Measurements from ENCODE around the gene PERM1. TPM values are rescaled to one million over a fixed set of nuclear protein-coding genes. Genes with fewer than 3 reads are reported as not detected.

Gene PERM1
- polyA plus RNA-seq, 4 donors: 0.23 to 0.43 (median 0.32) TPM; not detected in 1

DNA sequence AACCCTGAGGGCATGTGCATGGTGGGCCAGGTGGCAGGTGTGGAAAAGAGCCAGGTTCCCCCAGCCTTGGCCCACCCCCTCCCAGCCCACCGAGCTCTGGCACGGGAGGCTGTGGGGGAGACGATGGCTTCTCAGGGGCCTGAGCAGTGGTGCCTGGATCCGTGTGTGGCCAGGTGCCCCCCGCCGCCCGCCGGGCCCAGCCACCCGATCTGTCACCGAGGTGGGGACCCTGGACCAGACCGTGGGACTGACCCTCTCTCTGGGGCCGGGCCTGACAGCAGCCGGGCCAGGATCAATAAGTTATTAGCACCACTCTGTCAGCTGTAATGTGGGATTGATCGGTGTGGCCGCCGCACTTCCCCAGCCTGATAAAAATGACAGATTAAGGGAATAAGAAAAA, 44.4 kb downstream of the PERM1 start:
- no peak for DNase-seq (ENCODE audit: low read depth in 4 of 4, low spot score in 3 of 4)

DNA sequence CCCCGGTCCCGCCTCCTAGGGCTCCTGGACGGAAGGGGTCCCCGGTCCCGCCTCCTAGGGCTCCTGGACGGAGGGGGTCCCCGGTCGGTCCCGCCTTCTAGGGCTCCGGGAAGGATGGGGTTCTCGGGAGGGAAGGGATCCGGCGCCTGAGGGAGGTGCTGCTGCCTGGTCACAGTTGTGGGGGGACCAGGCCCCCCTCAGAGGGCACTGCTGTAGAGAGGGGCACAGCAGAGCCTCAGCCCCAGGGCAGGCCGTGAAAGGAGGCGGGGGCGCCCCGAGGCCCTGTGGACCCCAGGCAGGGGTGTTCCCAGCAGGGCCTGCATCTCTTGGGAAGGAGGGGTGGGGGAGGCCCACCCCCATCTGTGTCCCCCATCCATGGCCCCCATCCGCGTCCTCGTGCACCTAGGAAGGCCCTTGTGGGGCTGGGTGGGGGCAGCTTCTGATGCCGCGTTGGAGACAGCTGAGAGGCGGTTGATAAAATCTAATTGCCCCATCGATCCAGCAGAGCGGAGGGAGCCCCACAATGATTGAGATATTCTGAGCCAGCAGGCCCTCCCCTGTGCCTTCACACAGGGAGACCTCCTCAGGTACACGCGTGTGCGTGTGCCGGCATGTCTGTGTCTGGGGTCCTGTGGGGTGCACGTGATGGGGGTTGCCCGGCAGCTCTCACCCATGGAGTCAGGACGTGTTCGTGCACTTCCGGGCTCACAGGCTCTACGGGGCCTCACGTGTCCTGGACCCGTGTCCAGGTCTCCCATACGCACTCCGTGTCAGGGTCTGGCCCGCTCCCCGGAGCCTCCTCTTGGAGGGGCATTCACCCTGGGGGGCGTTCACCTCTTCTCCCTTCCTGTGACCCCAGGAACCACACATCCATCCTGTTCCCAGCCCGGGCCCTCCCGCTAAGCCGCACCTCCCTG, 45.3 kb downstream of the PERM1 start:
- no peak for DNase-seq (ENCODE audit: low read depth in 4 of 4, low spot score in 3 of 4)

DNA sequence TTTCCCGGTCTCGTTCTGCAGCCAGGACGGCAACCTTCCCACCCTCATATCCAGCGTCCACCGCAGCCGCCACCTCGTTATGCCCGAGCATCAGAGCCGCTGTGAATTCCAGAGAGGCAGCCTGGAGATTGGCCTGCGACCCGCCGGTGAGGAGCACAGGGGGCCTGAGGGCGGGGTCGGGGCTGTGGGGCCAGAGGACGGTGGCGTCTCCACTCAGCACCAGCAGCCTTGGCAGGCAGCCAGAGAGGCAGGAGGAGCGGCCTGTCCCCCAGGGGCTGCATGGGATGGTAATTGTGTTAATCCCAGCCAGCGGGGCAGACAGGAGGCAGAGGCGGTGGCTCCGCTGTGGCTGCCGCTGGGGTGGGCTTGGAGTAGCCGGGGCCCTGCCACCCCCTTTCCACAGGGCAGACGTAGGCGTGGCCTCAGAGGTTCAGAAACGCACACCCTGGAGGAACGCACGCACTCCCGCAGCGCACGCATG, 46.1 kb downstream of the PERM1 start:
- no peak for DNase-seq (ENCODE audit: low read depth in 4 of 4, low spot score in 3 of 4)

DNA sequence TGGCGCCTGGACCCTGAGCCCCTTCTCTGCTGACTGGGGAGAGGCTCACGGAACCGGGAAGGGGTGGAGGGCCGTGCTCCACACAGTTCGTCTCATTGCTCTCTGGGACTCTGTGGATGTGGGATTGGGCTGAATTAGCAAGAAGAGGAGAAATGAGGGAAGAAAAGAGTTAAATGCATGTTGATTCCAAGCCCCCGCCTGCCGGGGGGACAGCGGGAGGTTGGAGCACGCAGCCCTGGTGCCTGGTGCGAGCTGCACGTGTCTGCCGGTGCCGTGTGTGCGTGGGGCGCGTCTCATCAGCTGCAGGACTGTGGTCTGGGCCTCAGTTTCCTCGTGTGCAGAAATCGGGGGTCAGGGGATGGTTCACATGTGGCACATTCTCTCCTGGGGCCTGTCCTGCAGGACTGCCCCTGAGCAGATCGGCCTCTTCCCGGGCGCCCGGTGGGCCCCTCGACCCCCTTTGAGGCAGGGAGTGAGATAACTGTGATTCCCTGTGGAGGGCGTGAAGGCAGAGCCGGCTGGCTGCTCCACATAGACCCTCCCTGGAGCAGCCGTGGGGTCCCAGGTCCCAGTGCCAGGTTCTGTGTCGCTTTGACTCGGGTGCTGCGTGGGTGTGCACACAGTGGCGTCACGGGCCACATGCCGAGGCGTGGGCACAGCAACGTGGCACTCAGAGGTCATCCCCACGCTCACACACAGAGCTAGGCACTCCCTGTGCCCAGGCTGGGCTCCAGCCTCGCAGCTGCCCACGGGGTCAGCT, 46.7 kb downstream of the PERM1 start:
- no peak for DNase-seq (ENCODE audit: low read depth in 4 of 4, low spot score in 3 of 4)

DNA sequence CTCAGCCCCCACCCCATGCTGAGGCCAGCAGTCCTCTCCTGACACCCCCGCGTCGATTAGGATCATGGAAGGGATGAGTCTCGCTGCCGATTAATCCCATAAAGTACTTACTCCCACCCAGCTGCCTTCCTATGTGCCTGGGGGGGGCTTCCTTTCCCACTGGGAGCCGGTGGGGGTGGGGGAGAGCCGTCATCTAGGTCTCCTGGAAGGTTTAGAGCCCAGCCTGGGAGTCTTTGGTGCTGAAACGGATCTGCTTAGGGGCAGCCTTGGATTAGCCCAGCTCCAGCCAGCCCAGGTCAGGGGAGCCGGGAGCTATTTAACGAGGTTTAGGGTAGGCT, 48.3 kb downstream of the PERM1 start:
- DNase-seq (ENCODE audit: low read depth in 4 of 4, low spot score in 3 of 4): no peak

DNA sequence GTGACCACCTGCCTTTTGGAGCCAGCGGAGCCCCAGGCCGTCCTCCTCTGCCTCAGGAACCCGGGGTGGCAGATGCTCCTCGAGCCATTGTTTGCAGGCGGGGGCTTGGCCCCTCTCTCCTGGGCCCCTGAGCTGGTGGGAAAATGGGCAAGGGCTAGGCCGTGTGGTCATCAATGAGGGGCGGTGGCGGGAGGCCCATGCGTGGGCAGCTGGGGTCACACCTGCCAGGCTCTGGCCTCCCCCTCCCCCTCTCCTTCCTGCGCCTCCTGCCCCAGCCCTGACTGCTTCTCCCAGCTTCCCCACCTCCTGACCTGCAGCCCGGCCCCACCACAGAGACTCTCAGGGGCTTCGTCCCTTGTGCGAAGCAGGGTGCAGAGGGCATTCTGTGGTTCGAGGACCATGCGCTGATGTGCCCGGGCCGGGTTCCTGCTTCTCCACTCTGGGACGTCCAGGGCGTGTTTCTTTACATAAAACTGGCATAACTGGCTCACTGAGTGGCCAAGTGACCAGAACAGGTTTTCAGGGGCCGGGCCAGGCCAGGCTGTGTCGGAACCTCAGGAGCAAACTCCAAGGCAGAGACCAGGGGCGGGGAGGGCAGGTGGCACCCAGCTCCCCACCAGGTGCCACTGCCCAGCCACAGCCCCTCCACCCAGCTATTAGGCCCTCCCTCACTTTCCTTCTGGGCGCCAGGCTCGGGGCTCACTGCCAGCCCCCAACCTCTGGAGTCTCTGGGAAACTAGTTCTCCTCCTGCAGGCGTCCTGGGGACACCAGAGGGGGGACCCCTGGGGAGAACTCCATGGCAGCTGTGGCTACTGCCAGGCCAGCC, 48.9 kb downstream of the PERM1 start:
- no peak for DNase-seq (ENCODE audit: low read depth in 4 of 4, low spot score in 3 of 4)

DNA sequence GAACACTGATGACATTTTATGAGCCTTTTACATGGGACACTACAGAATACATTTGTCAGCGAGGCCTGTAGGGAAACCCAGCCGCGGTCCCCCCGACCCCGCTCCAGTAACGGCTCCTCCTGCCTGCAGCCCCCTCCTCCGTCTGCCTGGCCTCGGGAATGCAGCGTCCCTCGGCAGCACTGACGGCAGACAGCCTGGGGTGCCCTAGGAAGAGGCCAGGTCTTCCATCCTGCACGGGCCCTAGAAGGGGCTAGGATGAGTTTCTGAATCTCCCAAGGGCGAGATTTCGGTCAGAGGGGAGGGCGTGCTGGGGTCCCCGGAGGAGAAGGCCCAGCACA, 49.8 kb downstream of the PERM1 start:
- no peak for DNase-seq (ENCODE audit: low read depth in 4 of 4, low spot score in 3 of 4)

DNA sequence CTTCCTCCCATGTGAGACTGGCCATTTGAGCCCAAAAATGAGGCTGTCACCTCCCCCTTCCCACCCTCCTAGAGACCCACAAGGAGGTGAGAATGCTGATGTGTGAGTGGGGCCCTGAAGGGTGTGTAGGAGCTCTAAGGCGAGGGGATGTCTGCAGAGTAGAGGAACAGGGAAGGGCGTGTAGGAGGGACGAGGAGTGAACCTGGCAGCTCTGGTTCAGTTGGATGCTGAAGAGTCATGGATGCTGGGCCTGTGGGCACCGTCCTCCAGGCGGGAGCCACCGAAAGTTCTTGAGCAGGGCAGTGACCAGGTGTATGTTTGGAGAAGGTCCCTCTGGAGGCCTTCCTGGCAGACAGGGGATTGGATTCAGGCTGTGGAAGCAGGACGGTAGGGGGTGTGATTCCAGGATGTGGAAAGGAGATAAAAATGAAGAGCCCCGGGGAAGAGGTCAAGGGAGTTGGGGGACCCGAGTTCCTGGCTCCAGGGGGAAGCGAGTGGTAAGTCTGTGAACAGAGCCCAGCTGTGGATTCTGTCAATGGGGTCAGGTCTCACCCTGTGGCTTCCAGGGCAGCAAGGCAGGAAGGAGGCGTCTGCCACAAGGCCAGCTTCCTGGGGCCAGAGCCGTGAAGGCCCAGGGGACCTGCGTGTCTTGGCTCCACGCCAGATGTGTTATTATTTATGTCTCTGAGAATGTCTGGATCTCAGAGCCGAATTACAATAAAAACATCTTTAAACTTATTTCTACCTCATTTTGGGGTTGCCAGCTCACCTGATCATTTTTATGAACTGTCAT, 50.3 kb downstream of the PERM1 start:
- DNase-seq (ENCODE audit: low read depth in 4 of 4, low spot score in 3 of 4): no peak

DNA sequence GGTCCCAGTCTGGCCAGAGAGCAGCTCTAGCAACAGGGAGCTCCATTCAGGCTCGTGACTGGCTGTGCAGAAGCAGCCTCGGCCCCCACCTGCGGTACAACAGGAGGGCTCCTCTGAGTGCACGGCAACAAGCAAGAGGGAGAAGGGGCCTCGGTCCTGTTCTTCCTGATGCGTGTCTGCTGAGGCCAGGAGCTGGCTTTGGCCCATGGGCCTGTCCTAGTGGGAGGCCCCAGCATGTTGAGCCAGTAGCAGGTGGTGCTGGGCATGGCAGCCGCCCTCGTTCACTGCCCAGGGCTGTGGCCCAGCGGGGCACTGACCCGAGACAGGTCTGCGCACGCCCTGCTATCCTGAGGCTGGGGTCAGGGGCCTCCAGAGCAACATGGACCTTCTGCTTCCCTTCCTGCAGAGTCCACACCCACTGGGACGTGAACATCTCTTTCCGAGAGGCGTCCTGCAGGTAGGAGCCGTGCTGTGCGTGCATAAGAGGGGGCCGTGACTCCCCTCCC, 51.2 kb downstream of the PERM1 start:
- no peak for DNase-seq (ENCODE audit: low read depth in 4 of 4, low spot score in 3 of 4)

DNA sequence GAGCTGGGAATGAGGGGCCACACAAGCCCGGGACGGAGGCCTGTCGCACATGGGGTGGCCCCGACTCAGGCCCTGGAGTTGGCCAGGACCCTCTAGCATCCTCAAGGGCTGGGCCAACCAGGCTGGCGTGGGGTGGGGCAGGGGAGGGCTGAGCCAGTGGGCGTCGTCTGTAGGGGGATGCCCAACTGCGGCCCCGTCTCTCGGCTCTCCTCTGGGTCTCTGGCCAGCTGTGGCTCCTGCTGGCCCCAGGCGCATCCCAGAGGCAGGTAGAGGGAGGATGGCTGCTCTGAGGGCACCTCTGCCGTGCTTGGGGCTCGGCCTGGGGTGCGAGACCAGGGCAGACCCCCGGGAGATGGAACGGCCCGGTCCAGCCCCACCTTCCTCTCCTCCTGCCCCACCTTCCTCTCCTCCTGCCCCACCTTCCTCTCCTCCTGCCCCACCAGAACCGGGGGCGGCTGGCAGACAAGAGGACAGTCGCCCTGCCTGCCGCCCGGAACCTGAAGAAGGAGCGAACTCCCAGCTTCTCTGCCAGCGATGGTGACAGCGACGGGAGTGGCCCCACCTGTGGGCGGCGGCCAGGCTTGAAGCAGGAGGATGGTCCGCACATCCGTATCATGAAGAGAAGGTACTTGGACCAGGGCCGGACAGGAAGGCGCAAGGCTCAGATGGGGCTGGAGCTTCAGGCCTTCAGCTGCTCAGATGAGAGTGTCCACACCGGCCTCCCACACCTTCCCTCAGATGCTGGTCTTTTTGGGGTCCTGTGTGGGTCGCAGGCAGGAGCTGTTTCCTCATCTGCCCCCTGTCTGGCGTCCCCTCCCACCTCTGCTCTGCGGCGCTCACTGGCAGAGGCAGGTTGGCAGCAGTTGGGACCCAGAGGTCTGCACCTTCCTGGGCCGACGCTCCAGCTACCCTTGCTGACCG, 51.9 kb downstream of the PERM1 start:
- DNase-seq (ENCODE audit: low read depth in 4 of 4, low spot score in 3 of 4): no peak

DNA sequence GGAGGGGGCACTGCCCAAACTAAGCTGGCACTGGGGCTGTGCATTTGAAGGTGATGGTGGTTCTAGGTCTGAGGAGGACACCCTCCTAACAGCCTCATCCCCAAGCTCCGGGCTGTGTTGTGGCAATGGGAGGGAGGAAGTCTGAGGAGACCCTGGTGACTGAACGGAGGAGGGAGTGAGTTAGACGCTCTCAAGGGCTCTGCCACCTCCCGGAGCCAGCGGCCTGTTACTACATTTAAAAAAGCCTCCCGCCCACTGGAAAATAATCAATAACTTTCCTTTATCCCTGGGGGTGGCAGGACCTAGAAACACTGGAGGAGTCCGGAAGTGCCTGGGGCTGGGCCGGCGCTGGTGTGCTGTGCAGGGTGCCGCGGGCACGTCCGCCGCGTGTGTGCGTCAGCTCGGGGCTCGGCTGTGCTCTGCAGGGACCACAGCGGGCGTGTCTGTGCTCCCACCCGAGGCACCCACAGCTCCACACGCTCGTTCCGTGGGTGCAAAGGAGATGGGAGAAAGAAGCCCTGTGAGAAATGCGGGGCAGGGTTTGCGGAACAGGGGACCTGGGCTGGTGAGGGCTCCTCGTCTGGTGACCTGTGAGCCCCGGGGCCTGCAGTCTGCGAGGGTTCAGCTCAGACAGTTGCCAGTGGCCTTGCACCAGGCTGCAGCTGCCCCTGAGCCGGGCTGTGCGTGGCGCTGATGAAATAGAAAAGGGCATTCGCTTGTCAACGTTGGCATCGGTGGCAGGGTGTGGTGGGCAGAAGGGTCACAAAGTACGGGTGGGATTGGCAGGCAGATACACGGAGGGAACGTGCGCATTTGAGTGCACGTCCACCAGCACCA, 52.9 kb downstream of the PERM1 start:
- no peak for DNase-seq (ENCODE audit: low read depth in 4 of 4, low spot score in 3 of 4)

DNA sequence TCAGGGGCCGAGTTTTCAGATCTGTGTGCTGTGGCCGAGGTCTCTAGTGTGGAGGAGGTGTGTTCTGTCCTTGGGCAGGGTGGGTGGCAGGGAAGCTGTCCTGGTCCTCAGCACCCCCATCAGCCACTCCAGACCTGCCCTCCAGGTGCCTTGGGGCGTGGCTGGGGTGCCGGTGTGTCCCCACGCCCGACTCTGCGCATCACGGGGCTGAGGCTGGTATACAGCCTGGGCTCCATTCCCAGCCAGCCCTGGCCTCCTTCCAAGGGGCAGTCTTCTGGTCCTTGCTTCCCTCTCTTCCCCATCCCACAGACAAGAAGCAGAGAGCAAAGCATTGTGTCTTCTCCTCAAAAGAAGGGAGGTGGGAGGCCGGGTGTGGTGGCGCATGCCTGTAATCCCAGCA, 54.1 kb downstream of the PERM1 start:
- DNase-seq (ENCODE audit: low read depth in 4 of 4, low spot score in 3 of 4): no peak

DNA sequence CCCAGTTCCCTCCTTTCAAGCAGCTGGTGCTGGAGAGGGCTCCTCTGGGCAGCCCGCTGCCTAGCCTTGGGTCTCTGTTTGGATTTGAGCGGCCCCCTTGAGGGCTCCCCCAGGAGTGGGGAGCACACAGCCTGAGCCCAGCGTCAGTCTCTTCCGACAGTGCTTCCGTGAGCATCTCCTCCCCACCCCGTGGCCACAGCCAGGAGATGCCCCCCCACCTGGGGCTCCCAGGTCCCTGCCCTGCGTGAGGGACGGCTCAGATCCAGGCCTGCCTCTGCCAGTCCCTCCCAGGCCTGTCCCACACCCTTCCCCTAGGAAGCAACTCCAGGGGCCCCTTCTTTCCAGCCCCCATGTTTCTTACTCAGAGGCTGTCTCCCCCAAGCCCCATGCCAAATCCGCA, 54.7 kb downstream of the PERM1 start:
- DNase-seq (ENCODE audit: low read depth in 4 of 4, low spot score in 3 of 4): no peak

DNA sequence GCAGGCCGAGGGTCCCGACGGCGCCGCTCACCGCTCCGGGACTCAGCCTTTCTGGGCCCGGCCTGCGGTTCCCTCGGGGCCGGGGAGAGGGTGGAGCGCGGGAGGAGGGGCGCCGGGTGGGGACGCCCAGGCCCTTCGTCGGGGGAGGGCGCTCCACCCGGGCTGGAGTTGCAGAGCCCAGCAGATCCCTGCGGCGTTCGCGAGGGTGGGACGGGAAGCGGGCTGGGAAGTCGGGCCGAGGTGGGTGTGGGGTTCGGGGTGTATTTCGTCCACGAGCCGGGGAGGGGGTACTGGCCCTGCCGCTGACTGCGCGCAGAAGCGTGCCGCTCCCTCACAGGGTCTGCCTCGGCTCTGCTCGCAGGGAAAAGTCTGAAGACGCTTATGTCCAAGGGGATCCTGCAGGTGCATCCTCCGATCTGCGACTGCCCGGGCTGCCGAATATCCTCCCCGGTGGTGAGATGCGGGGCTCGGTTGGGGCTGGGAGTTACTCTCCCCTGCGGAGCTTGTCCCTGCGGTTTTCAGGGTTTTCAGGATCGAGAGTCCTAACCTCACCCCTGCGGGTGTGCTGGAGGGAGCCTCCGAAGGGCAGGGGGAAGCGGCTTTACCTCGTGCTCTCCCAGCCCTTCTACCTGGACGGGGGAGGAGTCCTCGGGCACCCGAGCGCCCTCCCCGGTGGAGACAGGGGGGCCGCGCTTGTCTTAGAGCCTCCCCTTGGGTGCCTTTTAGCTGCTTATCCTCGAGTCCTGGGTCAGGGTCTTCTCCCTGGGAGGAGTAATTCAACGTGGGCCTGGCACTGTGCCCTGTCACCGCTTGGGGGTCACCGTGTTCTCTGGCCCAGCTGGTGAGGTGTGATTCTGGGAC, 56.1 kb downstream of the PERM1 start:
- DNase-seq (ENCODE audit: low read depth in 4 of 4, low spot score in 3 of 4): no peak

Measured in left renal pelvis (tissue), 4 donors.